HPDE6-E6E7 (cell line): ENCODE results near the gene SLC22A12.
"Not testable (repeated sequence)": the region's sequence is repeated elsewhere in the genome, so short reads cannot be mapped to it uniquely, and the experiment has no call there.

Source experiments
- DNase-seq: peaks from one replicate; pipeline ENCODE4 v3.0.0; 2011; ENCODE audit warnings: missing footprints; ENCODE audit errors: extremely low spot score

SLC22A12 gene

DNA sequence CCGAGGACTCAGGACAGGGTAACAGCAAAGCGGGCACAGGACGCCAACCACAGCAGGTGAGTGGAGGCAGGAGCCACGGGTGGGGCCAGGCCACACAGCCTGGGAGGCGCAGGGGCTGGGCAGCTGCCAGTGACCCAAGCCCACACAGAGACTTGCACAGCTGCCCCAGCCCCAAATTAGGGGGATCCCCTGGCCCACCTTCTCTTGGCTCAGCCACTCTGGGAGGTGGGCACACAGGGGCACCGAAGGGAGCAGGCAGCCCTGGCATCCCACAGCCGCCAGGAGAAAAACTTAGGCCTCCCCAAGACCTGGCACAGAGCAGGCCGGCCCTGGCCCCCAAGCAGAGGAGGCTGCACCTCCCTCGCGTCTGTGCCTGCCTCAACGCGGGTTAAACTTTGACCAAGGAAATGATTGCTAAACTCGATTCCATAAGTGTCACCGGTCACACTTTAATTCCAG is at the start of gene SLC22A12:
TSS of gene SLC22A12 (plus strand) at position 458 of the 459 bp plus-strand sequence. CDS start 337 bp downstream, outside the sequence.
- DNase-seq = no peak

DNA sequence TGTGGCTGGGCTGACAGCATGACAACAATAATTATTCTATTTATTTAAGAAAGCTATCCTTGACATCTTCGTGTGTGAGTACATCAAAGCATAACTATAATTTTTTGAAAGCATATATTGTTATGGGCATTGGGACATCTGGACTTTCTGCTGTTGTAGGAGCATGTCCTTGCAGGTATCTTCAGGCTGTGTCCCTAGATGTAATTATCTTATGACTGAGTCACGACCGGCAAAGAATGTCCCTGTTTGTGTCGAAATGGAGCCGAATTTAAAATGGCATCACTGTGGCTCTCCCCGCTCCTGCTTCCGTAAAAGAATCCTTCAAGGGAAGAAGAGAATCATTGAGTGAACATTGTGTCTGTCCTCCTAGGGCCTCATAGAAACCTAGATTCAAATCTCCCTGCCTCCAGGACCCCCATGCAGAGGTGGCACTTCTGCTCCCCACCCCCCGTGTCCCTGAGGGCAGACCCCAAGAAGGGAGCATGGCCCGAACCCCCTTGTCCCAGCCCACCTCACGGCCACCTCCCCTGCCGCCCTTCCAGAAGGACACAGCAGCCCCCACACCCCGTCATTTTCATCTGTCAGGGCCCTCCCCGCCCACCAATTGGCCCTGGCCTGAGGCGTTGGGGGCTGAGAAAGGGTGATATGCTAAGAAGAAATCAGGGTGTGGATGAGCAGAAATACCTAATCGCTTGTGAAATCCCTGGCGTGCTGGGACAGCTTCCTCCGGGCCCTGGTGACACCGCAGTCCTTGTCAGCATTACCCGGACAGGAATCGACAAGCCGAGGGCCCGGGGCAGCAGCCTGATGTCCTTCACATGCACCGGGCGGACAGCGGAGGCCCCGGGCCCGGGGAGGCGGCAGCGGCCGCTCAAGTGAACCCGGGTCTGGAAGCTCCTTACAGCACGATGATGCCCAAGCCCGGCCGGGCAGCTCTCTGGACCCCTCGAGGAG is 48.6 kb upstream of the SLC22A12 start:
- DNase-seq = peak; percentile 80

GRCh38 chr11:64543818-64544217 is 47.2 kb upstream of the SLC22A12 start:
- no peak for DNase-seq

DNA sequence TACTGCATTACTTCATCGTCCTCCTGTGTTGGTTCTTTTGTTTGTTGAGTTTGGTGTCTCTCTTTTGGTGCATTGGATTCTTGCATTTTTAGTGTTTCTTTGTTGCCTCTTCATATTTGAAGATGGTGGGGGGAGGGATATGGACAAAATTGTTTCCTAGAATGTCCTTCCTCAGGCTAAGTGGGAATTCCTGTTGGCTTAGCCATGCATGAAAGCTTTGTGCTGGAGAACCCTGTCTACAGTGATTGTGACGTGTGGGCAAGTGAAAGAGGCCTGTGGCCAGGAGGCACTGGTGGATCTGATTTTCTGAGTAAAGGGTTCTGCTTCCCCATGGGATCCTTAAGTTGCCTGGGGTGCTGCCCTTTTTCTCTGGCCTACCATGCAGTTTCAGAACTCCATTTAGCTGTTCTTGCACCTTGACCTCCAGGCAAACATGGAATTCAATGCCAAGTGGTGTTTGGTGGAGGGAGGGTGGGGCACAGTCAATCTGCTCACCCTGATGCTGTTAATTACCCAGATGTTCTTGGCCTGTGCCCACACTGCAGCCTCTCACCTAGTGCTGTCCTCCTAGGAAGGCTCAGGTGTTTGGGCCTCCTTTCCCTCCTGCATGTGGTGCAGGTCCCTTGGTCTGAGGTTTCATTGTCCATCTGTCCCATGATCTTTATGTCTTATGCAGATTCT is 46.3 kb upstream of the SLC22A12 start:
- no peak for DNase-seq

- DNase-seq = peak; percentile 84
These were observed 45.4 kb upstream of the SLC22A12 start for GRCh38 chr11:64545619-64546018.

DNA sequence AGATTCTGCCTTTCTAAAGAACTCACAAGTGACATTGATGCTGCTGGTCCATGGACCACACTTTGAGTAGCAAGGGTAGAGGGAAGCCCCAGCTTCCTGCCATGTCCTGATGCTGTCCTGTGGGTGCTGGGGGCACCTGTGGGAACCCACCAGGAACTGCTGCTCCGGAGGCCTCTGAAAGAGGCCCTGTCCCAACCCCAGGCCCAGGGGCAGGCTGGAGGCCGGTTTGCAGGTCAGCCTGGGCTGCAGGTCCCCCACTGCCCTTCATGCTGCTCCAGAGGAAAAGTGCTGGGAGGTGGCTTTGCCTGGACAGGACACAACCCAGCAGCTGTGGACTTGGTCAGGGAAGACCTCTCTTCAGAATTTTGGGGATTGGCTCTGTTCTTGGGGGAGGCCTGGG is 44.8 kb upstream of the SLC22A12 start:
- no peak for DNase-seq

- DNase-seq = no peak
These were observed 44.4 kb upstream of the SLC22A12 start for GRCh38 chr11:64546600-64546999.

GRCh38 chr11:64549969-64550368 is 41.1 kb upstream of the SLC22A12 start:
- no peak for DNase-seq

GRCh38 chr11:64553554-64554201 is 37.3 kb upstream of the SLC22A12 start:
- peak; percentile 34 for DNase-seq

GRCh38 chr11:64556044-64556720 is 34.8 kb upstream of the SLC22A12 start:
- no peak for DNase-seq

DNA sequence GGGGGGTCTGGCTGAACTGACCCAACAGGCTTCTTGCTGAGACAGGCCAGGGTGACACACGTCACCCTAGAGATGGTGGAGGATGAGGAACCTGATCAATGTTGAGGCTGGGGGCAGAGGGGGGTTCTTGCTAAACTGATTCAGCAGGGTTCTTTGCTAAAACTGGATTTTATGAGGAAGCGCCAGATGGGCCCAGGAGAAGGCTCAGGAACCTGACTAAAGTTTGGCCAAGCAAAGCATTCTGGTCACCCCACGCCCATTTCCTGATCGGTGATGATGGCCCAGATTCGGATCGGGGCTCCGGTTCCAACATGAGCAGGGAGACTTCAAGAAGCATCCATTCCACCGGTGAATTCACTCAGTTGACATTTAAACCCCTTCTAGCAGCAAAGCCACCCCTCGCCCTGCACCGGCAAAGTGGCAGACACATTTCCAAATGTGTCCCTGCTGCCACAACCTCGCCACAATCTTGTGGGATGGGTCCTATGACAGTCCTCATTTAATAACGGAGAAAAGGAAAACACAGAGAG is 34.2 kb upstream of the SLC22A12 start:
- no peak for DNase-seq

GRCh38 chr11:64558065-64558745 is 32.8 kb upstream of the SLC22A12 start:
- no peak for DNase-seq

DNA sequence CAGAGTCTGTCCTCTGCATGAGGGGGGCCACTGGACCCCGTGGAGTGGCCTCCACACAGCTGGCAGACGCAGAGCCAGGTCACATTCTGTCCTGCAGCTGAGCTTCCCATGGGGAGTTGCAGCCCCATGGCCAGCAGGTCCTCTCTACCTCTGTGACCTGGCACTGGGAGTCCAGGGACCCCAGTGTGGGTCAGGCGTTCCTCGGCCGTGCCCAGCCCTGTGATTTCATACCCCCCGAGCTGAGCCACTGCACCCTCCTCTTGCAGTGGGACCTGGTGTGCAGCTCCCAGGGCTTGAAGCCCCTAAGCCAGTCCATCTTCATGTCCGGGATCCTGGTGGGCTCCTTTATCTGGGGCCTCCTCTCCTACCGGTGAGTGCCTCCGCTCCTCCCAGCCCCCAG is 32.2 kb upstream of the SLC22A12 start:
- no peak for DNase-seq

- DNase-seq = no peak
These were observed 31.5 kb upstream of the SLC22A12 start for GRCh38 chr11:64559351-64560138.

DNA sequence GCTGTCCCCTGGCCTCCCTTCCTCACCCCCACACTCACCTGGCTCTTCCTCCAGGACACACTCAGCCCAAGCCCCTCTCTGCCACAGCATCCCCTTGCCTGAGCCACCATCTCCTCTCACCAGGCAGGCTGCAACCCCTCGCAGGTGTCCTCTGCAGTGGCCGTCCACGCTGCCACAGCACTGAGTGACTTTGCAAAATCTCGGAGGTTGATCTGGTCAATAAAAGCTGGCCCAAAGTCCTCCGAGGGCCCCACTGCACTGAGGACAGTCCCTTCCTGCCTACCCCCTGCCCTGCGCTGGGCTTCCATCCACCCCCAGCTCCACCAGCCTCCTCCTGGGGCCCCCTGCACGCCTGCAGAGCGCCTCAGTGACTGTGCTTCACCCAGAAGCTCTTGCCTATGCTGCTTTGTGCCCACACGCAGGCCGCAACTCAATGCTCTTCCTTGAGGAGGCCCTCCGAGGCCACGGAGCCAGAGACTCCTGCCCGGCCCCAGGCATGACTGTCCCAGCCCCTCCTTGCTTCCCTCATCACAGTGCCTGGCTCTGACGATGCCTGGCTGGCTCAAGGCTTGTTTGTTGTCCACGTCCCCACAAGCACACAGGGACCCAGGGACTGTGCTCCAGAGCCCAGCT is 30.8 kb upstream of the SLC22A12 start:
- no peak for DNase-seq

DNA sequence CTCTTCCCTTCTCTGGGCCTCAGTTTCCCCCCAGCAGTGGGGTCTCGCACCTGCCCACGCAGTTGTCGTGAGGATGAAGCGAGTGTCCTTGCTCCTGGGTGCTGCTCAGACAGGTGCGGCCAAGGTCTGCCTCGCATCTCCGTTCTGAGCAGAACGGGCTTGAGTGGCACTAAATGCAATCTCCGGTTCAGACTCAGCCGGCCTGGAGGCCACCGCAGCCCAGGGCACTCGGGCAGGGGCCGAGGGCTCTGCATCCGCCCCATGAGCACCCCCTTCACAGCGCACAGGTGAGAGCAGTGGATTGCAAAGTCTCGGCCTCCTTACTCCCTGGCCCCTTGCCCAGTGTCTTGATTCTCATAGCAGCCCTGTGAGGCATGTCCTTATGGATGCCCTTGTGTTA is 30.1 kb upstream of the SLC22A12 start:
- no peak for DNase-seq

DNA sequence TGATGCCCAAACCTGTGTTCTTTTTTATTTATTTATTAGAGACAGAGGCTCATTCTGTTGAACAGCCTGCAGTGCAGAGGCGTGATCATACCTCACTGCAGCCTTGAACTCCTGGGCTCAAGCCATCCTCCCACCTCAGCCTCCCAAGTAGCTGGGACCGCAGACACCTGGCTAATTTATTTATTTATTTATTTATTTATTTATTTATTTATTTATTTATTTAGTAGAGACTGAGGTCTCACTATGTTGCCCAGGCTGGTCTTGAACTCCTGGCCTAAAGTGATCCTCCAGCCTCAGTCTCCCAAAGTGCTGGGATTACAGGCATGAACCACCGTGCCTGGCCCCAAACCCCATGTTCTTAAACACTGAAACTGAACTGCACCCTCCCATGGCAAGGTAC is 29.6 kb upstream of the SLC22A12 start:
- DNase-seq = not testable (repeated sequence)

- DNase-seq = no peak
These were observed 28.9 kb upstream of the SLC22A12 start for GRCh38 chr11:64561984-64562722.
